LNCAP (cell line): ENCODE data around the gene RALBP1.

ENCODE experiments used
- TF ChIP-seq, protein P1 (sequence below): fragments of 450-650 bp; IDR thresholded peaks from 2 replicates; pipeline ENCODE4 v1.5.1; 2017; ENCODE audit warnings: mild to moderate bottlenecking

Gene RALBP1

DNA sequence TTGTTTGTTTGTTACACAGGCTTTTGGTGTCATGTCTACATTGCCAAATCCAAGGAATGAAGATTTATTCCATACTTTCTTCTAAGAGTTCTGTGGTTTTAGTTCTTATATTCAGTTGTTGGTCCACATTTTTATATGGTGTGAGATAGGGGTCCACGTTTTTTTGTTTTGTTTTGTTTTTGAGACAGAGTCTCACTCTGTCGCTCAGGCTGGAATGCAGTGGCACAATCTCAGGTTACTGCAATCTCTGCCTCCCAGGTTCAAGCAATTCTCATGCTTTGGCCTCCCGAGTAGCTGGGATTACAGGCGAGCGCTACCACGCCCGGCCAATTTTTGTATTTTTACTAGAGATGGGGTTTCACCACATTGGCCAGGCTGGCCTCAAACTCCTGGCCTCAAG is 8.2 kb downstream of the RALBP1 start:
- TF ChIP-seq, protein P1, sequence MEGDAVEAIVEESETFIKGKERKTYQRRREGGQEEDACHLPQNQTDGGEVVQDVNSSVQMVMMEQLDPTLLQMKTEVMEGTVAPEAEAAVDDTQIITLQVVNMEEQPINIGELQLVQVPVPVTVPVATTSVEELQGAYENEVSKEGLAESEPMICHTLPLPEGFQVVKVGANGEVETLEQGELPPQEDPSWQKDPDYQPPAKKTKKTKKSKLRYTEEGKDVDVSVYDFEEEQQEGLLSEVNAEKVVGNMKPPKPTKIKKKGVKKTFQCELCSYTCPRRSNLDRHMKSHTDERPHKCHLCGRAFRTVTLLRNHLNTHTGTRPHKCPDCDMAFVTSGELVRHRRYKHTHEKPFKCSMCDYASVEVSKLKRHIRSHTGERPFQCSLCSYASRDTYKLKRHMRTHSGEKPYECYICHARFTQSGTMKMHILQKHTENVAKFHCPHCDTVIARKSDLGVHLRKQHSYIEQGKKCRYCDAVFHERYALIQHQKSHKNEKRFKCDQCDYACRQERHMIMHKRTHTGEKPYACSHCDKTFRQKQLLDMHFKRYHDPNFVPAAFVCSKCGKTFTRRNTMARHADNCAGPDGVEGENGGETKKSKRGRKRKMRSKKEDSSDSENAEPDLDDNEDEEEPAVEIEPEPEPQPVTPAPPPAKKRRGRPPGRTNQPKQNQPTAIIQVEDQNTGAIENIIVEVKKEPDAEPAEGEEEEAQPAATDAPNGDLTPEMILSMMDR = no peak

DNA sequence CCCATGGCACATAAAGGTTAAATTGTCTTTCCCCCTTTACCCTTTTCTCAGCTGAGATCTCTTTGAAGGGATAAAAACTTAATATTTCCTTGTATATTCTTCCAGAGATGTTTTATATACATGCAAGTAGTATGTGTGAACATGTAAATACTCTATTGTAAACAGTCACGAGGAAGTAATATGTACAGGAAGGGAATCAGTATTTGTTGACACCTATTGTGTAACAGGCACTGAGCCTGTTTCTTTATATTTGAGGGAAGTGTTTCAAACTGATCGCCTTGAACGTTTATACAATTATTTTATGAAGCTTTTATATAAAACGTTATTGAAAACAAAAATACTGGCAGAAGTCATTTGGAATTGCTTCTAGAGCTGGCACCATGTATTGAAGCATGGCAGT is 13.2 kb downstream of the RALBP1 start:
- TF ChIP-seq, protein P1 = no peak

DNA sequence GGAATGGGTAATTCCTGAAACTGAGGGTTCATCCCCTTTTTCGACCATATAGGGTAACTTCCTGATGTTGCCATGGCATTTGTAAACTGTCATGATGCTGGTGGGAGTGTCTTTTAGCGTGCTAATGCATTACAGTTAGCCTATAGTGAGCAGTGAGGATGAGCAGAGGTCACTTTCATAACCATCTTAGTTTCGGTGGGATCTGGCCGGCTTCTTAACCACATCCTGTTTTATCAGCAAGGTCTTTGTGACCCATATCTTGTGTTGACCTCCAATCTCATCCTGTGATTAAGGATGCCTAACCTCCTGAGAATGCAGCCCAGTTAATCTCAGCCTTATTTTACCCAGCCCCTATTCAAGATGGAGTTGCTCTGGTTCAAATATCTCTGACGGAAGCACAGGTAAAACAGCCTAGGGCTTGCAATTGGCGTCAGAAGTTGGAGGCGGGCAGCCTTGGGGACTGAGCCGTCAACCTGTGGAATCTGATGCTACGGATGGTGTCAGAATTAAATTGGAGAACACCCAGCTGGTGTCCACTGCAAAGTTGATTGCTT is 19.5 kb downstream of the RALBP1 start:
- TF ChIP-seq, protein P1 = no peak

DNA sequence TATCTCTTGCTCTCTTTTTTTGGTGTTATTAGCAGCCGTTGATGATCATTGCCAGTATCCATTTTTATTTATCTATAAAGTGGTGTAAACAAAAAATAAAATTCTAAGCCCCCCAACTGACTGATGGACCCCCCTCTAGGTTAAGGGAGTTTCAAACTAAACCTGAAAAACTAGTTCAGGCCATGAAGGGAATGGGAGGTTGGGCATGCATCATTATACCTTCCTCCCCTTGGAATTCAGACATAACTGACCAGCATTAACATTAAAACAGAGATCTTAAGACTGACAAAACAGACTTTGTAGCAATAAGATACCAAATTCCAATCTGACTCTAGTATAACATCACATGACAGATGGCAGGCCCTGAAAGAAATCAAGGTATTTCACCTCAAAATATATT is 20.2 kb downstream of the RALBP1 start:
- TF ChIP-seq, protein P1 = no peak

DNA sequence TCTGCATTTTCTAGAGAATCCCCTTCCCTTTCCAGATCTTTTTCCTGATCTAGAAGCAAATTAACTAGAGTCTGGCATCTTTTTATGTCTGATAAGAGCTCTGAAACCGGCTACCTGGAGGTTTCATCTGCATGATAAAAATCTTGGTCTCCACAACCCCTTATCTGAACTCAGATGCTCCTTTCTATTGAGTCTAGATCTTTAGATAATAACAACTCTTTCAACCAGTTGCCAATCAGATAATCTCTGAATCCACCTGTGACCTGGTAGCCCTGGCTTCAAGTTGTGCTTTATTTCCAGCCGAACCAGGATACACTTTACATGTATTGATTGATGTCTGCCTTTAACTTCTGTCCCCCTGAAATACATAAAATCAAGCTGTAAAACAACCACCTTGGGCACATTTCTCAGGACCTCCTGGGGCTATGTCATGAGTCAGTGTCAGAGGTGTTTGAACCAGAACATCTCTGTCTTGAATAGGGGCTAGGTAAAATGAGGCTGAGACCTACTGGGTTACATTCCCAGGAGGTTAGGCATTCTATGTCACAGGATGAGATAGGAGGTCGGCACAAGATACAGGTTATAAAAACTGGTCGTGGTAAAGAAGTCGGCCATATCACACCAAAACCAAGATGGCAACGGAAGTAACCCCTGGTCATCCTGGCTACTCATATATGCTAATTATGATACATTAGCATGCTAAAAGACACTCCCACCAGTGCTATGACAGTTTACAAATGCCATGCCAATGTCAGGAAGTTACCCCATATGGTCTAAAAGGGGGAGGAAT is 20.8 kb downstream of the RALBP1 start:
- TF ChIP-seq, protein P1 = no peak

DNA sequence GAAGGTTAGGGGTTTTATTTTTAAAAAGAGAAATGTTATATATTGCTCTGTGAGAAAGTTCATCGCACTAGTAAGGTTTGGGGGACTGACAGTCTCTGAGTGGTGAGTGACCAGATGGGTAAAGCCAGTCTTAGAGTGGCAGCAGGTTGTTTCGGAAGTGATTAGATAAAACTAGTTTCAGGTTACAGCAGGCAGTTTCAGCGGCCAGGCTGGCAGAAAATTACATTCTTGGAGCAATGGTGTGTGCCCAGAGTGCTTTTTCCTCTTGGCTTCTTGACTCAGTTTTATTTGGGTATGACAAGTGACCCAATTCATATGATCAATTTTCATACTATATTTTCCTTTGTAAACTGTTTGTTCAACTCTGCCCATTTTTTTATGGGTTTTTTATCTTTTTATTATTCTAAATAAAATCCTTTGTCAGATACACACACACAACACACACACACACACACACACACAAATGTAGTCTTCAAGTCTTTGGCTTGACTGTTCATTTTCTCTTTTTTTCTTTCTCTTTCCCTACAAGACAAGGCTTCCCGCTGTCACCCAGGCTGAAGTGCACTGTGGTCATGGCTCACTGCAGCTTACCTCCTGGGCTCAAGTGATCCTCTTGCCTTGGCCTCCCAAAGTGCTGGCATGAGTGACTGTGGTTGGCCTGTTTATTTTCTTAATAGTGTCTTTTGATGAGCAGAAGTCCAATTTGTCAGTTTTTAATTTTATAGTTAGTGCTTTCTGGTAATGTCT is 30.9 kb downstream of the RALBP1 start:
- TF ChIP-seq, protein P1 = no peak

DNA sequence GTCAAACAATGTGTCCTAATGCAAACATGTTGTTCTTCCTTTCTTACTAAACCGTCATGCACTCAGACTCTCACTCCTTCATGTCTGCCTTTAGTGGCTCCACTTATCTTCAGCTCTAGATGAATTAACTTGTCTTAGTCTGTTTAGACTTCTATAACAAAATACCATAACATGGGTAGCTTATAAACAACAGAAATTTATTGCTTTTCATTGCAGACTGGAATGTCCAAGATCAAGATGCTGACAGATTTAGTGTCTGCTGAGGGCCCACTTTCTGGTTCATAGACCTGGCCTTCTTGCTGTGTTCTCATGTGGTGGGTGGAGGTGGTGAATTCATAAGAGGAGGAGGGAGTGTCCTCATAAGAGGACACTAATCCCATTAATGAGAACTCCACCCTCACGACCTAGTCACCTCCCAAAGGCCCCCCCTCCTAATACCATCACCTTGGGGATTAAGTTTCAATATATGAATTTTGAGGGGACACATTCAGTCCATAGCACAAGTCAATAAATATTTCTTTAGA is 32.3 kb downstream of the RALBP1 start:
- TF ChIP-seq, protein P1 = no peak
